K562 (cell line): ENCODE measurements around the gene VILL. TPM values are rescaled to one million over a fixed set of nuclear protein-coding genes. Genes with fewer than 3 reads are reported as not detected.

Experiments used
- ATF6 ChIP-seq: sonication (generic); formaldehyde crosslinking; IDR thresholded peaks from 2 replicates; pipeline ENCODE4 v1.4.0; 2020; ENCODE audit warnings: mild to moderate bottlenecking, missing genetic modification reagents
- CAMTA2 ChIP-seq: fragments of 250-450 bp; sonication (Bioruptor Pico); conservative IDR thresholded peaks from 2 replicates; pipeline ENCODE4 v1.5.1; 2022
- CHD1 ChIP-seq: fragments of 200-600 bp; sonication (generic); IDR thresholded peaks from one replicate; pipeline ENCODE4 v1.6.1; 2012; ENCODE audit warnings: mild to moderate bottlenecking, moderate library complexity, low read length, inconsistent platforms
- CHD2 ChIP-seq: IDR thresholded peaks from 2 replicates; pipeline ENCODE4 v1.6.1; 2011; ENCODE audit warnings: low read depth, low read length
- ERF ChIP-seq: fragments of 450-650 bp; formaldehyde crosslinking; IDR thresholded peaks from 2 replicates; pipeline ENCODE4 v1.4.0; 2020; ENCODE audit warnings: mild to moderate bottlenecking, mixed read lengths
- ETV1 ChIP-seq: fragments of 450-650 bp; conservative IDR thresholded peaks from 2 replicates; pipeline ENCODE4 v1.6.1; 2016; ENCODE audit warnings: missing genetic modification characterization, control low read depth, low read depth, missing compliant biosample characterization
- HLTF ChIP-seq: fragments of 450-650 bp; IDR thresholded peaks from 2 replicates; pipeline ENCODE4 v1.6.1; 2016
- MAZ ChIP-seq, 2 experiments: fragments of 450-650 bp in 1 of 2; sonication (generic) in 1 of 2; formaldehyde crosslinking; IDR thresholded peaks in 1 of 2; conservative IDR thresholded peaks in 1 of 2; 2 replicates each; pipeline versions ENCODE4 v1.4.0 to v1.5.0; 2020; ENCODE audit warnings: mild to moderate bottlenecking in 1 of 2, missing genetic modification reagents in 1 of 2
- NELFE ChIP-seq: IDR thresholded peaks from 2 replicates; pipeline ENCODE4 v1.6.1; 2011; ENCODE audit warnings: mild to moderate bottlenecking; ENCODE audit not compliant: insufficient read depth, insufficient read length
- NRF1 ChIP-seq, 2 experiments: fragments of 450-650 bp; IDR thresholded peaks in 1 of 2; conservative IDR thresholded peaks in 1 of 2; 2 replicates each; pipeline ENCODE4 v1.6.1; 2014; ENCODE audit warnings: mild to moderate bottlenecking in 2 of 2
- RB1 ChIP-seq: fragments of 450-650 bp; IDR thresholded peaks from 2 replicates; pipeline ENCODE4 v1.6.1; 2017; ENCODE audit warnings: low read depth, mild to moderate bottlenecking
- SMARCA4 ChIP-seq: fragments of 450-650 bp; IDR thresholded peaks from 2 replicates; pipeline ENCODE4 v1.6.1; 2016
- SMC3 ChIP-seq: conservative IDR thresholded peaks from 2 replicates; pipeline ENCODE4 v1.6.1; 2011; ENCODE audit warnings: low read depth, low read length, improper control_type of control experiment; ENCODE audit not compliant: insufficient read depth
- TSHZ1 ChIP-seq: fragments of 250-450 bp; sonication (Bioruptor Pico); IDR thresholded peaks from 2 replicates; pipeline ENCODE4 v1.4.0; 2020; ENCODE audit warnings: mild to moderate bottlenecking, moderate library complexity
- ZBTB17 ChIP-seq: fragments of 450-650 bp; formaldehyde crosslinking; IDR thresholded peaks from 2 replicates; pipeline ENCODE4 v1.4.0; 2020; ENCODE audit warnings: mild to moderate bottlenecking
- ZNF639 ChIP-seq, 2 experiments: fragments of 200-800 bp in 1 of 2; sonication (Bioruptor generic) in 1 of 2; sonication (generic) in 1 of 2; formaldehyde crosslinking in 1 of 2; IDR thresholded peaks in 1 of 2; conservative IDR thresholded peaks in 1 of 2; 2 replicates each; pipeline versions ENCODE4 v1.5.0 to v1.6.1; 2016 to 2020; ENCODE audit warnings: missing compliant biosample characterization in 1 of 2, missing genetic modification characterization in 1 of 2, missing genetic modification reagents in 1 of 2
- polyA plus RNA-seq, 8 experiments: library from polyadenylated mRNA; depleted of rRNA in 4 of 8; stranded (reverse) in 5 of 8; unstranded in 3 of 8; fragments of >200 nt; fragmentation: Nextera tagmentation in 2 of 8; fragmentation: Illumina TruSeq in 1 of 8; extraction: Ambion mirVana in 2 of 8; extraction: Trizol in 1 of 8; gene quantifications; 2 replicates each; pipeline versions ENCODE4 v1.2.1 to v1.2.3, GENCODE V29; 2011 to 2014; ENCODE audit warnings: inconsistent platforms in 1 of 8, missing spikeins in 1 of 8
- total RNA-seq, 7 experiments: library from RNA; depleted of rRNA in 6 of 7; stranded (reverse); fragments of >200 nt in 6 of 7; fragmentation: Illumina TruSeq in 2 of 7; extraction: Trizol in 2 of 7; gene quantifications; 2 replicates each; pipeline versions ENCODE4 v1.2.1 to v1.2.3, GENCODE V29; 2011 to 2021; ENCODE audit warnings: low replicate concordance in 1 of 7
- TF ChIP-seq, protein P1 (sequence below): fragments of 450-650 bp; formaldehyde crosslinking; conservative IDR thresholded peaks from 2 replicates; pipeline ENCODE4 v1.4.0; 2022; ENCODE audit warnings: mild to moderate bottlenecking, missing genetic modification characterization

VILL gene
- total and polyA plus RNA-seq, 9 of the 15 experiments (the other 6 are each of a cell fraction or from before 2014, with no cell fraction given) = 0.11 to 16.0 (median 8.8) TPM

DNA sequence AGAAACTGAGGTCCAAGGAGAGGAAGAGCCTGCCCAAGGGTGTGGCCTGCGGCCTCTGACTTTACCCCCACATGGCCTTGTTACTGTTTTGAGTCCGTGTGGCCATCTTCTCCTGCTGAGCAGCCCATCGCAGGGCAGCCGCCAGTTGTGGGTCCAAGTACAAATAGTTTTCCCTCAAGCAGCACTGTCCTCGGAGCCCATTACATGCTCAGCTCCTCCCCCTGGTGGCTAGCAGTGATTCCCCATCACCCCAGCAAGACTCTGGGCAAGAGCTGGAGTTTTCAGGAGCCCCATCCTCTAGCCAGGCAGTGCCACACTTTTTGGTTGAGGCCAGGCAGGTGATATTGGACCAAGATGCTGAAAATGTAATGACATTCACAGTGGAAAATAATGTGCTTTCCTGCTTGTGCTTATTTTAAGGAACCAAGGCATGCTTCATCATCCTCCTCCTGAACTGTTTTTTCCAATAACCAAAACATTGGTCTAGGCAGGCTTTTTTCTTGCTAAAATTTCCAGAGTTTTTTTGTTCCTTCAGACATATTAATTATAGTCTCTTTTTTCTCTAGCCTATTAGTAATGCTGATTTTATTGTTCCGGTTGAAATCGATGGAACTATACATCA lies 23.2 kb upstream of the VILL start (continued):
- TF ChIP-seq SMC3 = peak; percentile 96
- no peak for TF ChIP-seq HLTF
- TF ChIP-seq ZBTB17 = no peak
- no peak for TF ChIP-seq NRF1 (conservative IDR thresholded peaks at IDR 0.05 in 1 of 2, IDR thresholded peaks at IDR 0.05 in 1 of 2)
- peak; percentile 39; the same call in 1 of the 2 replicates for TF ChIP-seq RB1
- TF ChIP-seq CHD1 = no peak
- TF ChIP-seq TSHZ1 (CRISPR knock-in tag) = no peak
- no peak for TF ChIP-seq CAMTA2
- no peak for TF ChIP-seq ATF6 (CRISPR knock-in tag)
- TF ChIP-seq, protein P1, sequence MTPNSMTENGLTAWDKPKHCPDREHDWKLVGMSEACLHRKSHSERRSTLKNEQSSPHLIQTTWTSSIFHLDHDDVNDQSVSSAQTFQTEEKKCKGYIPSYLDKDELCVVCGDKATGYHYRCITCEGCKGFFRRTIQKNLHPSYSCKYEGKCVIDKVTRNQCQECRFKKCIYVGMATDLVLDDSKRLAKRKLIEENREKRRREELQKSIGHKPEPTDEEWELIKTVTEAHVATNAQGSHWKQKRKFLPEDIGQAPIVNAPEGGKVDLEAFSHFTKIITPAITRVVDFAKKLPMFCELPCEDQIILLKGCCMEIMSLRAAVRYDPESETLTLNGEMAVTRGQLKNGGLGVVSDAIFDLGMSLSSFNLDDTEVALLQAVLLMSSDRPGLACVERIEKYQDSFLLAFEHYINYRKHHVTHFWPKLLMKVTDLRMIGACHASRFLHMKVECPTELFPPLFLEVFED (CRISPR knock-in tag) = no peak
- 0 out of 4 replicates have a peak, but pooled peaks of 1 of the 2 experiments have one; percentile 43 for TF ChIP-seq MAZ (CRISPR knock-in tag; conservative IDR thresholded peaks at IDR 0.05 in 1 of 2, IDR thresholded peaks at IDR 0.05 in 1 of 2)
- TF ChIP-seq SMARCA4 = no peak
- no peak for TF ChIP-seq NELFE
- no peak for TF ChIP-seq CHD2
- no peak for TF ChIP-seq ERF
- TF ChIP-seq ETV1 (tag) = no peak
- TF ChIP-seq ZNF639 (CRISPR knock-in tag; conservative IDR thresholded peaks at IDR 0.05 in 1 of 2, IDR thresholded peaks at IDR 0.05 in 1 of 2) = no peak
